Measurements from ENCODE around the gene ATRNL1.

ATRNL1 gene

DNA sequence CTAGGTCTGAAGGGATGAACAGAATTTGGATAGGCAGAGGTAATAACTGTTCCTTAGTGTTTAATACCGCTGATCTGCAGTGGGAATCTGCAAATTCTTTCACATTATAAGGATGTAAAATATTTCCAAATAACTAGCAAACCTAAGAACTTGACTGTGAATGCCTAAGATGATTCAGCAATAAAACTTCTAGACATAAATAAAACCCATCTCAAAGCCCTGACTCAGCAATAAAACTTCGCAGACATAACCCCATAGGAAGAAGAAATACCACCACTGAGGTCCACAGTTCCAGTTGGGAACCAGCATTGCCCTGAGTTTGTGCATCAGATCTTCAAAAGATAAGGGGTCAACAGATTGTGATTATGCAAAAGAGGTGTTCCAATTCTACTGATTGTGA, 825.6 kb downstream of the ATRNL1 start:
- POLR2A ChIA-PET: no interaction called here
- TF ChIP-seq, protein P1, sequence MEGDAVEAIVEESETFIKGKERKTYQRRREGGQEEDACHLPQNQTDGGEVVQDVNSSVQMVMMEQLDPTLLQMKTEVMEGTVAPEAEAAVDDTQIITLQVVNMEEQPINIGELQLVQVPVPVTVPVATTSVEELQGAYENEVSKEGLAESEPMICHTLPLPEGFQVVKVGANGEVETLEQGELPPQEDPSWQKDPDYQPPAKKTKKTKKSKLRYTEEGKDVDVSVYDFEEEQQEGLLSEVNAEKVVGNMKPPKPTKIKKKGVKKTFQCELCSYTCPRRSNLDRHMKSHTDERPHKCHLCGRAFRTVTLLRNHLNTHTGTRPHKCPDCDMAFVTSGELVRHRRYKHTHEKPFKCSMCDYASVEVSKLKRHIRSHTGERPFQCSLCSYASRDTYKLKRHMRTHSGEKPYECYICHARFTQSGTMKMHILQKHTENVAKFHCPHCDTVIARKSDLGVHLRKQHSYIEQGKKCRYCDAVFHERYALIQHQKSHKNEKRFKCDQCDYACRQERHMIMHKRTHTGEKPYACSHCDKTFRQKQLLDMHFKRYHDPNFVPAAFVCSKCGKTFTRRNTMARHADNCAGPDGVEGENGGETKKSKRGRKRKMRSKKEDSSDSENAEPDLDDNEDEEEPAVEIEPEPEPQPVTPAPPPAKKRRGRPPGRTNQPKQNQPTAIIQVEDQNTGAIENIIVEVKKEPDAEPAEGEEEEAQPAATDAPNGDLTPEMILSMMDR (IDR thresholded peaks at IDR 0.05; ENCODE audit: insufficient read depth, low read length, missing control alignments): no peak
- H3K4me3 ChIP-seq (ENCODE audit: low read depth, low read length): no peak overlapping the region
- CTCF ChIA-PET: no interaction called here
- DNase-seq (ENCODE audit: low read depth, low spot score): peak; percentile 26

DNA sequence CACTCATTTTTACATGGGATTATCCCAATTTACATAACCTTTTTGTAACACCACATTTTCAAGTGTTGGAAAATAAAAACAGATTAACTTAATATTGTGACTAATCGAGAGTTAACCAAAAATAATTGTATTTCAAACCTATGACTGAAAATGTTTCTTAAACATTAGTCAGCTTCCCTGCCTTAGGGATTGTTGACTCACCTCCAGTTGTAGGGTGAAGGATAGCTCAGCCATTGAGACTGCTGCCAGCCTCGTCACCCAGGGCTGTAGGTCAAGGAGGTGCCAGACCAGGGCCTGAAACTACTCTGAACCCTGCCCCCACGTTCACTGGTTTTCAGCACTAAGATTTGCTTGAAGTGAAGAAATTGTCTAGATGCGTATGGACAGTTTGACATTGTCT, 828.6 kb downstream of the ATRNL1 start:
- TF ChIP-seq, protein P1 (IDR thresholded peaks at IDR 0.05; ENCODE audit: insufficient read depth, low read length, missing control alignments): no peak
- DNase-seq (ENCODE audit: low read depth, low spot score): no peak
- ChIA-PET CTCF (interaction anchor here (0.8 to 1.6 kb wide), 5 partner anchors 8 to 27 kb away, joined by 3 to 6 read pairs (median 4); no protein-coding TSS in a partner anchor), POLR2A (no interaction called here)
- no peak overlapping the region for H3K4me3 ChIP-seq (ENCODE audit: low read depth, low read length)

DNA sequence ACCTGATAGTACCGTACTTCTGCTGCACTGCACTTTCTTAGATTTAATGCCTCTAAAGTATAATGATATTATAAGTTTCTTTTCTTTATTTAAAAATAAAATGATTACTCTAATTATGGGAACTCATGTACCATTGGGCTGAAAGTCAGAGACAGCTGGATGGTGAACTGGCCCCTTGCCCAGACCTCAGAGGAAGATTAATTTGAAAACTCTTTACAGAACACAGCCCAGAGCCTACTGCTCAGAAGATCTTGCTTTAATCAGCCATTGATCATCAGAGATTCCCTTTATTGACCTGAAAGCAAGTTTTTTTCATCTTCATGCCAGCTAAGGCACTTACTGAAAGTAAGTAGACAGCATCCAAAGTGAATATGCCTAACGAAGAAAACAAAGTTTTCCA, 838.1 kb downstream of the ATRNL1 start:
- H3K4me3 ChIP-seq (ENCODE audit: low read depth, low read length): no peak overlapping the region
- ChIA-PET POLR2A (no interaction called here), CTCF (no interaction called here)
- no peak for DNase-seq (ENCODE audit: low read depth, low spot score)
- TF ChIP-seq, protein P1 (IDR thresholded peaks at IDR 0.05; ENCODE audit: insufficient read depth, low read length, missing control alignments): no peak

DNA sequence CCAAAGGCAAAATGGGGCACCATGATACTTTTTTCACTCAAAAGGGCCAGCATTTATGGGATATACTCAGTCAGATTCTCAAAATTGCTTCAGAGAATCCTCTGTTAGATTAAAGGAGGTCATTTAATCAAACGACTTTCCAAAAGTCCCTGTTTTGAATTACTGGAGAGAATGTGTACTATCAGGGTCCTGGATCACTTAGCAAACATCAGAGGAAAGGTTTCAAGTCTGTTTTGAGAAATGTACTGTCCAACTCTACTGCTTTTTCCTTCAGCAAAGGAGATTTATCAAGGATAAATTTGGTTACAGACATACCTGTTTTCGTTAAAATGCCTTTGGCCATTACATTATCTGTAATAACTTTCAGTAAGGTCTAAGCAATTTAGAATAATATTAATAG, 838.9 kb downstream of the ATRNL1 start:
- TF ChIP-seq, protein P1 (IDR thresholded peaks at IDR 0.05; ENCODE audit: insufficient read depth, low read length, missing control alignments): no peak
- POLR2A ChIA-PET: no interaction called here
- CTCF ChIA-PET: no interaction called here
- DNase-seq (ENCODE audit: low read depth, low spot score): no peak
- no peak overlapping the region for H3K4me3 ChIP-seq (ENCODE audit: low read depth, low read length)

DNA sequence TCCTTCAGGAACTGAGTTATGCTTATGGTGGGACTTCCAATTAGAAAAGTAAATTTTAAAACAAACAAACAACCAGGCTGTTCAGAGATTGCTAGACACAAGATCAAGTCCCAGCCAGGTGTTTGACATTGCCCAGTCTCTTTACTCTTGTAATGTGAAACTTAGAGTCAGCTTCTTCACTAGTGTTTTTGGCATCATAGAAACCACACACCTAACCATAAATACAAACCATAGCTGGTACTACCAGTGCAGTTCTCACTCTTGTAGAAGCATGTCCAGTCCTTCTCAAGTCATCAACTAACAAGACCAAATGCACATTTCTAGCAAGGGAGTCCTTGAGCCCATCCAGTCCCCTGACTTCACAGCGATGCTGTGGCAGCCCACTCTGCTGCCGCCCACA, 839.9 kb downstream of the ATRNL1 start:
- ChIA-PET POLR2A (no interaction called here), CTCF (interaction anchor here (1.0 to 1.1 kb wide), 2 partner anchors 12 to 13 kb away, joined by 3 to 4 read pairs; no protein-coding TSS in a partner anchor)
- TF ChIP-seq, protein P1 (IDR thresholded peaks at IDR 0.05; ENCODE audit: insufficient read depth, low read length, missing control alignments): no peak
- H3K4me3 ChIP-seq (ENCODE audit: low read depth, low read length): no peak overlapping the region
- no peak for DNase-seq (ENCODE audit: low read depth, low spot score)

DNA sequence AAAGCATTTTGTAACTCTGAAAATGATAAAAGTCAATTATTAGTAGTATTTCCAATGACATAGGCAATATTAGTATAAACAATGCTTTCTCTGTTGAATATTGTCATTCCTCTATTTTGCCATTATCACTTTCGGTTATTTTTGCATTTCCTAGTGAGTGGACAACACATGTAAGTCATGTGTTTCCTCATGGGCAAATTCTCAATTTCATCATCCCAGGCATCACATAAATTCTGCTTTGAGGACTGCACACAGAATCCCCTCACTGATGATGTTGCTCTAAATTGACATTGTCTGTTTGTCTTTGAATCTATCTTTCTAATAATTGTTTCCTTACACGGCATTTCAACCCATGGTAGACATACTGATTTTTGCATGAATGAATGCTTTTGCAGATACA, 842.6 kb downstream of the ATRNL1 start:
- no peak for DNase-seq (ENCODE audit: low read depth, low spot score)
- TF ChIP-seq, protein P1 (IDR thresholded peaks at IDR 0.05; ENCODE audit: insufficient read depth, low read length, missing control alignments): no peak
- ChIA-PET POLR2A (no interaction called here), CTCF (interaction anchor here (0.8 kb wide), 1 partner anchor 9 kb away, joined by 3 read pairs; no protein-coding TSS in a partner anchor)
- no peak overlapping the region for H3K4me3 ChIP-seq (ENCODE audit: low read depth, low read length)
